Ishikawa (cell line): ENCODE measurements around the gene TMEM19.

Experiments used
- EP300 ChIP-seq: IDR thresholded peaks from 2 replicates; pipeline ENCODE4 v1.6.1; 2012; ENCODE audit warnings: borderline replicate concordance
- FOXM1 ChIP-seq: IDR thresholded peaks from 2 replicates; pipeline ENCODE4 v1.6.1; 2012; ENCODE audit warnings: low read depth, borderline replicate concordance
- MAX ChIP-seq: IDR thresholded peaks from 2 replicates; pipeline ENCODE4 v1.6.1; 2012
- NFIC ChIP-seq: IDR thresholded peaks from 2 replicates; pipeline ENCODE4 v1.6.1; 2012
- ZBTB7A ChIP-seq: IDR thresholded peaks from 2 replicates; pipeline ENCODE4 v1.6.1; 2012; ENCODE audit warnings: low read depth

GRCh38 chr12:71693126-71693525 lies 7.2 kb downstream of the TMEM19 start:
- TF ChIP-seq EP300 (no peak), NFIC (no peak), ZBTB7A (no peak), MAX (no peak), FOXM1 (no peak)
